GM19328 (cell line): ENCODE results near the gene ZNRF1.

Experiments
- ATAC-seq: cut with Tn5 transposase; IDR thresholded peaks from one replicate; pipeline ENCODE4 v1.9.1; 2021; ENCODE audit warnings: mild to moderate bottlenecking, moderate library complexity; ENCODE audit not compliant: unreplicated experiment

Gene ZNRF1

GRCh38 chr16:75095204-75095621 lies 96.4 kb downstream of the ZNRF1 start:
- ATAC-seq: no peak

DNA sequence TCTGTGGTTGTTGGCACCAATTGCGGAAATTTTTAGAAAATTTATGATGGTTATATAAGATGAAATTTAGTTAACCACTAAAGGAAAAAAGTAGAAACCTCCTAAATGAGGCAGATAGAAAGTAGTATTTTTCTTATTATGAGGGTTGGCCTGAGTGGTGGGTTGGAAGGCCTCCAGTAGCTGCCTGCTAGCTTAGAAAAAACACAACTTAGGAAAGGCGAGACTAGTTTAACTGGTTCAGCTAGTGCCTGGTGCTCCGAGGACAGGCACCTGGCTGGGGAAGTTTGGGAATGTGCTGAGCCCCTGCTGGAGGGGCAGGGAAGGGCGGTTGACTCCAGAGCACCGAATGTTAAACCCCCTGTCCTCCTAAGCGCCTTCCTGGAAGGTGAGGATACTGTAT lies 97.8 kb downstream of the ZNRF1 start:
- ATAC-seq: no peak

- ATAC-seq: no peak
These were observed 98.5 kb downstream of the ZNRF1 start for GRCh38 chr16:75097191-75097761.

- no peak for ATAC-seq
These were observed 99.4 kb downstream of the ZNRF1 start for GRCh38 chr16:75097941-75098901.

DNA sequence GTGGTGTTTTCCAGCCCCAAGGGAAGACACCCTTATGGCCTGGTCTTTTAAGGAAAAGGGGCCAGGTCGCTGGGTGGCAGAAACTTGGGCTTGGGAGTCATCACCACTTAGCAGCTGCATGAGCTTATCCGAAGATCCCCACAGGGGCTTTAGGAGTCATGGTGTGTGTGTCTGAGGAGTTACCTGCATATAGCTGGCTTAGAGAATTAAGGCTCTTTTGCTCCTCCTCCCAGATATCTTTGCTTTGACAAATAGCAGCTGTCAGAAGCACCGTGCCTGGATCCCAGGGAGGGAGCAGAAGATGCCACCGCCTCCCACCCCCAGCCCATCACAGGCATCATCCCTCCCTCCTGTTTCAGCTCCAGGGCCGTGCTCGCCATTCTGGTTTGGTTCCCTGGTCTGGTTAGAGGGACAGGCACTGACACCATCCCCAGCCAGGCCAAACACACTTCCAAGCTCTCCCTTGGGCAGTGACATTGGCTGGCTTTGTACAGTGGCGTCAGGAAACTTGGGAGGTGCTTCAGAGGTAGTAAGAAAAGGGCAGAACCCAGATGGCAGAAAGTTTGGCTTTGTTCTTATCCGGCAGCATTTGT lies 100.3 kb downstream of the ZNRF1 start:
- no peak for ATAC-seq

- ATAC-seq: no peak
These were observed 101.1 kb downstream of the ZNRF1 start for GRCh38 chr16:75099738-75100602.

DNA sequence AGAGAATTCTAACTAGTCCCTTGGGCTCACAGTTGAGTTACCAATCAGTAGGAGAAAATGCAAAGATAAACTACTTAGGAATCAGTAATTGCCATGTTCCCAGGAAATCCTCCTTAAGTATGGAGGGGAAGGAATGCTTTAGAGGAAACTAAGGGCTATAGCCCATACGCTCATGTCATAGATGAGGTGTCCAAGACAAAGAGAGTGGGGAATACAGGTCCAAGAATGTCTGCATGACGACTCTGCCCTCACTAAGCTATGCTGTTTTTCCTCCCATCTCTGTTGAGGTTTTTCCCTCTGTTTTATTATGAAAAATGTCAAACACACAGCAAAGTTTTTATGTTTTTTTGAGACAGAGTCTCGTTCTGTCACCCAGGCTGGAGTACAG lies 101.8 kb downstream of the ZNRF1 start:
- no peak for ATAC-seq

- ATAC-seq: no peak
These were observed 102.8 kb downstream of the ZNRF1 start for GRCh38 chr16:75101635-75102034.

- ATAC-seq: no peak
These were observed 103.8 kb downstream of the ZNRF1 start for GRCh38 chr16:75102595-75102994.

- ATAC-seq: no peak
These were observed 105.2 kb downstream of the ZNRF1 start for GRCh38 chr16:75103994-75104393.

DNA sequence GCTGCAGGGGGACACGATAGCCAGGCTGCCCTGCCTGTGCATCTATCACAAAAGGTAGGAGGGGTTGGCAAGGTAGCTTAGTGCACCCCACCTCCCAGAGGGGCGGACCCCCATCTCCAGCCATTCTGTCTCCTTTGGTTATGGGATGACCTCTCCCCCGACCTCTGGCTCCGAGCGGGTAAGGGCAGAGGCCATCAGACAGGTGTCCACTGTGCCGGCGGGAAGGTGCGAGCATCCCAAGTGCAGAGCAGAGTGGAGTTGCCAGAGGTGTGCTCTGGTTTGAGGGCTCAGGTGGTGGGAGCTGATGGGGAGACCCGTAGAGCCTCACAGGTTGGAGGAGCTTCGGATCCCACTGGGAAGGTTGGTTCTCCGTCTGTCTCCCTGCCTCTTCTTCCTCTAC lies 106.0 kb downstream of the ZNRF1 start:
- ATAC-seq: no peak

DNA sequence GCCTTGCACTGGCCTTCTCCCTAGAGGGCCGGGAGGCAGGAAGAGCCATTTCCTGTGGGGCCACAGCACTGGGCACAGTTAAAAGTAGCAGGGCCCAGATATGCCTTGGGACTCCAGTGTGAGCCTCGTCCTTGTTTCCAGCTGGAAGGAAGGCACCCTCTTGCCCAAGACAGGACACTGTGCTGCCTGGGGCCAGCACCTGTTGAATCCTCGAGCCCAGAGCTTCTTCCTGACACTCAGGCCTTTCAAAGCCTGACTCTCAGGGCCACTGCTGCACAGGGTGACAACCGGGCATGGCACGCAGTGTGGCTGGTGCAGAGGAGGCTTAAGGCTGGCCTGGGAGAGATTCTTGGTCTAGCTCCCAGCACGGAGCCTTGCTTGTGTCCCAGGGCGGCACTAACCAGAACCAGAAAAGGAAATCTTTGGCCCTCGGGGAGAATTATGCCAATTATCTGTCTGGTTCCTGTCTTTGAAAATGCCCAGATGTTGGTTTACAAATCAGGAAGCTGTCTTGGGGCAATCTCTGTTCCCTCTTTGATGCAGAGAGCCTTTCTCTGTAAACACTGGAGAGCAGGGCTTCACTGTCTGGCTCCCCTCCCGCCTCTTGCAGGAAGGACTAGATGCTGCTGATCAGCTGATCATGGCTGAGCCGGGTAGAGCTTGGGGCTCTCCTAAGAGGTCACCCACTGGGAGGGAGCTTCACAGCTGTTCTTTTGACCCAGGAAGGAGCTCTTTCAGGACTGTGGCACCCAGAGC lies 106.7 kb downstream of the ZNRF1 start:
- ATAC-seq: no peak

GRCh38 chr16:75106351-75107274 lies 107.8 kb downstream of the ZNRF1 start:
- no peak for ATAC-seq

DNA sequence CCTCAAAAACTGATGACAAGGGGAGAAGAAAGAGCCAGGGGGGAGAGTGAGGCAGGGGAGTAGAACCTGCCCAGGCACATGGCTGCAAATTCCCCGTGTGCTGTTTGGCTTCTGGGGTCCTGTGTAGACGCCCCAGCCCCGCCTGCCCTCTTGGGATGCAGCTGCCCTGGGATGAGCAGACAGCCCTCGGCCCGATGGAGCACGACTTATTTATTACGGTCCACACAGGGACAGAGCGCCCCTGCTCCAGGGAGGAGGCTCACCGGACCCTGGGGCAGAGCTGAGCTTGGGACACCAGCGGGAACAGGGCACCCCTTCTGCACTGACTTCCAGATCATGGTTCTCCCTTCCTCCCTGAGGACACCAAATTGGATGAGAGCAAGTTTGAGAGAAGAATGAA lies 108.7 kb downstream of the ZNRF1 start:
- ATAC-seq: no peak

DNA sequence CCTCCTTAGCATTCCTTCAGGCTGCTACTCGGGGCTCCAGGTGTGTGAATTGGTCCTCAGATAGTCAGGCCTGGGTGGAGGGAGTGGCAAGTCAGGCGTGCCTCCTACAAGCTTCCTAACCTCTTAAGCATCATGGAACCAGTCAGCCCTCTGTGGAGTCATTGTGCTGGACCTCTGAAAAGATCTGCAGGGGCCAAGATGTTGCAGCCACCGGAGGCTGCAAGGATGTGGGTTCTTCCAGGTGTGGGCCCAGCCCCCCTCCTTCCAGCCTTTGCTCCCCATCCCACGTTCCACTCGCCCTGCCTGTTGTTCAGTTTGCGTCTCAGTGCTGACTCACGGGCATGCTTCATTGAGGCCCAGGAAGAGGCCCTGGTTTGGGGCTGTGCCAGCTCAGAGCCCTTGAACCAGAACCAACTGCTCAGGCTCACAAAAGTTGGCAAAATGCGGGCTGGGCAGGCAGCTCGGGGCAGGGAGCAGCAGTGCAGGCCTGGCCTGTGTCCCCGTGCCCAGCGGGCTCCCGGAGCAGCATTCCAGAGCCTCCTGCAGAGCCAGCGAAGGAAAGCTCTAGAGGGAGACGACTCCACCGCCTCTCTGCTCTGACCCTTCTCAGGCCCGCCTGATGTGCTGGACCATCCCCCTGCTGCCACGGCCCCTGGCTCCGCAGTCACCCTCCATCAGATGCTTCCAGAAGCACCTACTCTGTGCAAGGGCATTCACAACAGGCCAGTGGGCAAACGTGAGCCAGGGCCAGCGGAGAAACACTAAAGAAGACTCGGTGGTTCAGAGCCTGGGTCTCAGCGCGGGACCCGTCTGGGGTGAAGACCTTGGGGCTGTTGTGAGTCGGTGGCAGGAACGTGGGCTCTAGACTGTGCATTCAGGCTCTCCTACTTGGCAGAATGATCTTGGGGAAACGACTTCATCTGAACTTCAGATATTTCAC lies 110.2 kb downstream of the ZNRF1 start:
- ATAC-seq: no peak

GRCh38 chr16:75109732-75110243 lies 111.0 kb downstream of the ZNRF1 start:
- no peak for ATAC-seq

DNA sequence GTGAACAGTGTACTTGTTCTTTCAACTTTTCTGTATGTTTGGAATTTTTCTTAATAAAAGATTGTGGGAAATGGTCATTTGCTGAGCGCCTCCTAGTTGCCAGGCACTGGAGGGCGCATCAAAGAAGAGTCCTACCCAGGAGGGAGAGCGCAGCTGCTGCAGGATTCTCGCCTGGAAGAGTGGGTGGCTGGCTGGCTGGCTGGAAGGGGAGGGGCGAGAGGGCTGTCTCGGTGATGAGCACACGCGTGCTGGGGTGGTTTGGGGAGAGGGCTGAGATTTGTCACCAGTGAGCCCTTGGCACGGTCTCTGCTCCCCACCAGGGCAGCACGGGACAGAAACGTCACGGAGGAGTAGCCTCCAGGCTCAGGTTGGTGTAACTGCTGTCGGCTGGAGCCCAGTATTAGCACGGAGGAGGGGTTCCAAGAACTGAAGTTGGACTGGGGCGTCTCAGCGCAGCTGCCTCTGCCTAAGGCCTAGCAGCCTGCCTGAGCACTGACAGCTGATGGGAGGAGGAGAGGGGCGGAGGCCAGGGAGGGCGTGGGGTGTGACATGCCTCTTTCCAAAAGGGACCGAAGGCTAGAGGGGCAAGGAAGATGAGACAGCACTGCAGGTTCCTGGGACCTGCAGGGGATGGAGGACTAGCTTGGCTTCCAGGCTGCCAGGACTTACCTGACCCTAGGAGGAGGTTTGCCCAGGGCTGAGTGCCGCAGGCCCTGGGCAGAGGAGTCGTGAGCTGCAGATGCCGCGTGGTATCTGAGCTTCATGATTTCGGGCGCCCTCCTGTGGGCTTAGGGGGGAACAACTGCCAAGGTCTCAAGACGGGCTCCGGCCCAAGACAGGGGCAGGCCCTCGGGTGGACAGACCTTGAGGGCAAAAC lies 112.1 kb downstream of the ZNRF1 start:
- ATAC-seq: peak; percentile 63
